OCI-LY1 (cell line): Measurements from ENCODE around the gene SNAI3.

Experiments
- H2AFZ ChIP-seq: fragments of 200-600 bp; sonication (generic), shearing (Covaris generic); 2 replicates; pipeline ENCODE4 v1.6.0; 2014; ENCODE audit warnings: antibody characterized with exemption, mild to moderate bottlenecking, low read length
- H3F3A ChIP-seq: fragments of 200-600 bp; sonication (generic), shearing (Covaris generic); 2 replicates; pipeline ENCODE4 v1.6.0; 2014; ENCODE audit warnings: mild to moderate bottlenecking, antibody characterized with exemption, low read length, moderate library complexity; ENCODE audit not compliant: insufficient read depth
- H3K27ac ChIP-seq: fragments of 200-600 bp; sonication (generic); 2 replicates; pipeline ENCODE4 v1.5.1; 2014; ENCODE audit warnings: low read length, mixed run types, mild to moderate bottlenecking, low read depth; ENCODE audit not compliant: poor library complexity, severe bottlenecking
- H3K27me3 ChIP-seq: fragments of 200-600 bp; sonication (generic); 2 replicates; pipeline ENCODE4 v1.6.0; 2014; ENCODE audit warnings: antibody characterized with exemption, mild to moderate bottlenecking, low read length, moderate library complexity; ENCODE audit not compliant: insufficient read depth
- H3K36me3 ChIP-seq: fragments of 200-600 bp; sonication (generic); 2 replicates; pipeline ENCODE4 v1.6.1; 2014; ENCODE audit warnings: mild to moderate bottlenecking, antibody characterized with exemption, low read length, moderate library complexity, mixed read lengths; ENCODE audit not compliant: insufficient read depth
- H3K4me1 ChIP-seq: fragments of 200-600 bp; sonication (generic); 2 replicates; pipeline ENCODE4 v1.5.1; 2014; ENCODE audit warnings: mild to moderate bottlenecking, low read length, moderate library complexity; ENCODE audit not compliant: insufficient read depth, severe bottlenecking
- H3K4me2 ChIP-seq: fragments of 200-600 bp; sonication (generic), shearing (Covaris generic); 2 replicates; pipeline ENCODE4 v1.6.1; 2014; ENCODE audit warnings: low read length
- H3K4me3 ChIP-seq: fragments of 200-600 bp; sonication (generic); 2 replicates; pipeline ENCODE4 v1.5.1; 2014; ENCODE audit warnings: low read length, low read depth, mild to moderate bottlenecking, mixed read lengths; ENCODE audit not compliant: poor library complexity, severe bottlenecking
- H3K79me2 ChIP-seq: fragments of 200-600 bp; shearing (Covaris generic); 2 replicates; pipeline ENCODE4 v1.6.1; 2016; ENCODE audit warnings: mixed run types, low read length, mixed read lengths; ENCODE audit not compliant: insufficient read depth
- H3K9ac ChIP-seq: fragments of 200-600 bp; sonication (generic), shearing (Covaris generic); 2 replicates; pipeline ENCODE4 v1.6.1; 2014; ENCODE audit warnings: mild to moderate bottlenecking, low read length, mixed read lengths
- H3K9me2 ChIP-seq: fragments of 200-600 bp; sonication (generic), shearing (Covaris generic); 2 replicates; pipeline ENCODE4 v1.6.1; 2014; ENCODE audit warnings: low read depth, mild to moderate bottlenecking, low read length, mixed read lengths
- H3K9me3 ChIP-seq: fragments of 200-600 bp; shearing (Covaris generic); 2 replicates; pipeline ENCODE4 v1.6.1; 2014; ENCODE audit warnings: low read length, mixed read lengths
- H4K20me1 ChIP-seq: fragments of 200-600 bp; sonication (generic), shearing (Covaris generic); 2 replicates; pipeline ENCODE4 v1.6.0; 2016; ENCODE audit warnings: mild to moderate bottlenecking, low read length; ENCODE audit not compliant: insufficient read depth
- EZH2 ChIP-seq: fragments of 200-600 bp; sonication (generic), shearing (Covaris generic); IDR thresholded peaks from 2 replicates; pipeline ENCODE4 v1.8.0; 2017; ENCODE audit warnings: borderline replicate concordance, mixed run types, mild to moderate bottlenecking, antibody characterized with exemption, low read length, moderate library complexity, mixed read lengths
- TF ChIP-seq, protein P1 (sequence below): fragments of 200-600 bp; sonication (generic), shearing (Covaris generic); IDR thresholded peaks from 2 replicates; pipeline ENCODE4 v1.5.1; 2017; ENCODE audit warnings: mild to moderate bottlenecking, antibody characterized with exemption, low read length, moderate library complexity, mixed read lengths

Gene SNAI3

DNA sequence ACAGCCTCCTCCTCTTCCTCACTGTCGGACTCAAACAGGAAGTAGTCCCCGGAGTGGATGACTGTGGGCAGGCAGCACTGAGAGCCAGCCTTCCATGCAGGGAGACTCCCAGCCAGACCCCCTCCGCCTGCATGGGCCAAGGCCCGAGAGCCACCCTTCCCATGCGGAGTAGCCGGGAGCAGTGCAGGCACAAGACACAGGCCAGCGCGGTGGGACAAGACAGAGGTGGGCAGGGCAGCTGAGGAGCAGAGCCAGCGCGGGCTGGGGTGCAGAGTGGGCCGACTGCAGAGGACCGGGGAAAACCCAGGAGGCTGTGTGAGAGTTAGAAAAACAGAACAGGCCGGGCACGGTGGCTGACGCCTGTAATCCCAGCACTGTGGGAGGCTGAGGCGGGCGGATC, 37.6 kb upstream of the SNAI3 start:
- Histone ChIP-seq H3K9me2 (no peaks in the 10 kb centered on the region), H3K4me2 (no peak overlapping the region), H3K9me3 (no peaks in the 10 kb centered on the region), H3K4me1 (no peaks in the 10 kb centered on the region), H3K4me3 (no peak overlapping the region), H4K20me1 (no peaks in the 10 kb centered on the region), H3K27me3 (no peaks in the 10 kb centered on the region; the same call in 1 of the 2 replicates), H3F3A (no peaks in the 10 kb centered on the region), H2AFZ (no peak overlapping the region), H3K27ac (no peak overlapping the region), H3K79me2 (no peaks in the 10 kb centered on the region), H3K36me3 (peaks cover 11% of the 10 kb centered on the region; the same call in 1 of the 2 replicates), H3K9ac (no peak overlapping the region)
- TF ChIP-seq, protein P1, sequence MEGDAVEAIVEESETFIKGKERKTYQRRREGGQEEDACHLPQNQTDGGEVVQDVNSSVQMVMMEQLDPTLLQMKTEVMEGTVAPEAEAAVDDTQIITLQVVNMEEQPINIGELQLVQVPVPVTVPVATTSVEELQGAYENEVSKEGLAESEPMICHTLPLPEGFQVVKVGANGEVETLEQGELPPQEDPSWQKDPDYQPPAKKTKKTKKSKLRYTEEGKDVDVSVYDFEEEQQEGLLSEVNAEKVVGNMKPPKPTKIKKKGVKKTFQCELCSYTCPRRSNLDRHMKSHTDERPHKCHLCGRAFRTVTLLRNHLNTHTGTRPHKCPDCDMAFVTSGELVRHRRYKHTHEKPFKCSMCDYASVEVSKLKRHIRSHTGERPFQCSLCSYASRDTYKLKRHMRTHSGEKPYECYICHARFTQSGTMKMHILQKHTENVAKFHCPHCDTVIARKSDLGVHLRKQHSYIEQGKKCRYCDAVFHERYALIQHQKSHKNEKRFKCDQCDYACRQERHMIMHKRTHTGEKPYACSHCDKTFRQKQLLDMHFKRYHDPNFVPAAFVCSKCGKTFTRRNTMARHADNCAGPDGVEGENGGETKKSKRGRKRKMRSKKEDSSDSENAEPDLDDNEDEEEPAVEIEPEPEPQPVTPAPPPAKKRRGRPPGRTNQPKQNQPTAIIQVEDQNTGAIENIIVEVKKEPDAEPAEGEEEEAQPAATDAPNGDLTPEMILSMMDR, result no peak
- TF ChIP-seq EZH2, result no peak

DNA sequence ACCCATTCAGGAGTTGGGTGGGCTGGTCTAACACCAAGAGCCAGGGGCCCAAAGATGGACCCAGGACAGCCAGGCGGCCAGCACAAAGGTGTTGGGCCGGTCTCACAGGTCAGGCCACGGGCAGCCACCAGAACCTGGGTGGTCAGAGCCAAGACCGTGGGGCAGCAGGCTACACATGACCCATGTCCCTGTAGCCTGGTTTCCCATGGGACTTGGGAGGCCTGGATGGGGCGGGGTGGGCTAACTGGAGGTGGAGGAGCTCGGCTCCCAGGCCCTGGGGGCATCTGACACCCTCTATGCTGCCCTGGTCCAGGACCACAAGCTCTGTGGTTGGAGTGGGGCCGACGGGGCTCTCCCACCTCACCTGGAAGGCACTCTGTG, 37.2 kb upstream of the SNAI3 start:
- Histone ChIP-seq H3K79me2 (no peaks in the 10 kb centered on the region), H3K9me3 (no peaks in the 10 kb centered on the region), H3K36me3 (peaks cover 15% of the 10 kb centered on the region; the same call in 1 of the 2 replicates), H4K20me1 (no peaks in the 10 kb centered on the region), H3K9me2 (no peaks in the 10 kb centered on the region), H2AFZ (no peak overlapping the region), H3K27ac (no peak overlapping the region), H3F3A (no peaks in the 10 kb centered on the region), H3K27me3 (no peaks in the 10 kb centered on the region; the same call in 1 of the 2 replicates), H3K4me1 (no peaks in the 10 kb centered on the region), H3K9ac (no peak overlapping the region), H3K4me3 (no peak overlapping the region), H3K4me2 (no peak overlapping the region)
- TF ChIP-seq, protein P1, result no peak
- TF ChIP-seq EZH2, result no peak

DNA sequence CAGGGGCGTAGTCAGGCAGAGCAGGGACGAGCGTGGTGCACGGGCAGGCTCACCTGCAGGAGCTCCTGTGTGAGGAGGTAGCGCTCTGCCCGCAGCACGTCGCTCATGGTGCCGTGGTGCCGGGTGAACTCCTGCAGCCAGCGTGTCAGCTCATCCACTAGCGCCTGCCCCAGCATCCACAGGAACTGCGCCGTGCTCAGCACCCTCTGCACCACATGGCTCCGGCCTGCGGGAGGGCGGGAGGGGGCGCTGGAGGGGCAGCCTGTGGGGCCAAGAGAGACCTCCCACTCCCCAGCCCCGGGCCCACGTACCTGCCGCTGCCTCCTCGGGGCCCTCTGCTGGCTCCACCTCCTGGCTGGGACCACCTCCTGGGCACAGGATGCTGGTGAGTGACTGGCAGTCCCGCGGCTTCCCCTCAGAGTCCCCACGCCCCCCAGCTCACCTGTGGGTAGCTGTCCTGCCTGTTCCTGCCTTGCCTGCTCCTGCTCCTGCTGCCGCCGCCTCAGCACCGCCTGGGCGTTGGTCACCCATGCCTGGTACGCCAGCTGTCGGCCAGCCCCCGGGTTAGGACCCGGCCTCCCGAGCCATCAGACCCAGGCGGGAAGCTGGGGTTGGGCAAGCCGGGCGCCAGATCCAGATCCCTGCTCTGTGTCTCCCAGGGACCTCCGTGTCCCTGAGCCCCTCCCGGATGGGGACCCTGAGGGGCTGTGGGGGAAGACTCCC, 36.6 kb upstream of the SNAI3 start:
- Histone ChIP-seq H2AFZ (no peak overlapping the region), H3K4me3 (no peak overlapping the region), H3K27me3 (no peaks in the 10 kb centered on the region; the same call in 1 of the 2 replicates), H3K27ac (no peak overlapping the region), H3F3A (no peaks in the 10 kb centered on the region), H3K9me3 (no peaks in the 10 kb centered on the region), H3K79me2 (no peaks in the 10 kb centered on the region), H3K36me3 (peaks cover 15% of the 10 kb centered on the region; the same call in 1 of the 2 replicates), H3K4me1 (no peaks in the 10 kb centered on the region), H3K9me2 (no peaks in the 10 kb centered on the region), H3K9ac (no peak overlapping the region), H3K4me2 (no peak overlapping the region), H4K20me1 (no peaks in the 10 kb centered on the region)
- no peak for TF ChIP-seq EZH2
- TF ChIP-seq, protein P1, result no peak
